ENCODE results near the gene PLPPR3.
"Not testable (repeated sequence)": the region's sequence is repeated elsewhere in the genome, so short reads cannot be mapped to it uniquely, and the experiment has no call there.

Gene PLPPR3

GRCh38 chr19:853014-853585 is 31.3 kb upstream of the PLPPR3 start:
- DNase-seq: no peak

GRCh38 chr19:852136-853013 is 30.6 kb upstream of the PLPPR3 start, which contains the start of gene ELANE:
Gene ELANE, plus strand, starts transcription at chr19:852303. Its CDS starts 26 bp downstream, at chr19:852329.
- DNase-seq: no peak

- DNase-seq: no peak
Observed at GRCh38 chr19:850979-851335, 29.2 kb upstream of the PLPPR3 start.

- no peak for DNase-seq
Observed at GRCh38 chr19:850221-850978, 28.6 kb upstream of the PLPPR3 start.

- DNase-seq: not testable (repeated sequence)
Observed at GRCh38 chr19:849195-849594, 27.4 kb upstream of the PLPPR3 start.

GRCh38 chr19:848386-848921 is 26.7 kb upstream of the PLPPR3 start:
- DNase-seq: no peak

- DNase-seq: no peak
Observed at GRCh38 chr19:845707-846521, 24.2 kb upstream of the PLPPR3 start.

- DNase-seq: no peak
Observed at GRCh38 chr19:844546-844971, 22.8 kb upstream of the PLPPR3 start.

- DNase-seq: no peak
Observed at GRCh38 chr19:843836-844545, 22.2 kb upstream of the PLPPR3 start.

- DNase-seq: no peak
Observed at GRCh38 chr19:843180-843835, 21.6 kb upstream of the PLPPR3 start.

- not testable (repeated sequence) for DNase-seq
Observed at GRCh38 chr19:842802-843179, 21.0 kb upstream of the PLPPR3 start.

GRCh38 chr19:840519-841206 is 18.9 kb upstream of the PLPPR3 start, which contains the start of gene PRTN3:
Gene PRTN3, plus strand, starts transcription at chr19:840999. Its CDS starts 10 bp downstream, at chr19:841009.
- no peak for DNase-seq

GRCh38 chr19:835210-835810 is 13.6 kb upstream of the PLPPR3 start:
- DNase-seq: no peak

GRCh38 chr19:834216-834615 is 12.5 kb upstream of the PLPPR3 start:
- DNase-seq: no peak

- no peak for DNase-seq
Observed at GRCh38 chr19:831407-832369, 9.9 kb upstream of the PLPPR3 start.

GRCh38 chr19:829129-829758 is 7.5 kb upstream of the PLPPR3 start:
- no peak for DNase-seq

- no peak for DNase-seq
Observed at GRCh38 chr19:827710-828321, 6.1 kb upstream of the PLPPR3 start, which contains the start of gene AZU1. Gene AZU1, plus strand, starts transcription at chr19:827837. Its CDS starts 10 bp downstream, at chr19:827847.

GRCh38 chr19:827314-827709 is 5.6 kb upstream of the PLPPR3 start:
- DNase-seq: no peak
